Psoas muscle (tissue), 8 donors: ENCODE results near the gene CDK17. TPM values are rescaled to one million over a fixed set of nuclear protein-coding genes. Genes with fewer than 3 reads are reported as not detected.

ENCODE experiments used
- ATAC-seq, 4 donors: fragments of 200-7000 bp; cut with Tn5 transposase; one replicate each; pipeline ENCODE4 v1.9.1; 2020; ENCODE audit warnings: moderate library complexity in 3 of 4, mild to moderate bottlenecking in 2 of 4
- DNase-seq, 2 donors: peaks; one replicate each; pipeline ENCODE4 v3.0.0-alpha.2; 2020
- H3K27ac ChIP-seq: fragments of 200-600 bp; one replicate; pipeline ENCODE4 v1.8.0; 2022
- H3K27me3 ChIP-seq, 3 donors: fragments of 200-600 bp in 1 of 3; one replicate each; pipeline versions ENCODE4 v1.6.1 to v1.8.0; 2013 to 2022; ENCODE audit warnings: low read length in 2 of 3, mild to moderate bottlenecking in 2 of 3, moderate library complexity in 1 of 3; ENCODE audit not compliant: insufficient read depth in 3 of 3
- H3K36me3 ChIP-seq, 2 donors: fragments of 200-600 bp in 1 of 2; one replicate each; pipeline versions ENCODE4 v1.6.1 to v1.8.0; 2013 to 2022; ENCODE audit warnings: low read depth in 1 of 2, mild to moderate bottlenecking in 1 of 2, moderate library complexity in 1 of 2; ENCODE audit not compliant: insufficient read depth in 1 of 2
- H3K4me1 ChIP-seq: fragments of 200-600 bp; one replicate; pipeline ENCODE4 v1.8.0; 2022
- H3K4me3 ChIP-seq: fragments of 200-600 bp; one replicate; pipeline ENCODE4 v1.8.0; 2022; ENCODE audit warnings: mild to moderate bottlenecking
- H3K9me3 ChIP-seq: fragments of 200-600 bp; one replicate; pipeline ENCODE4 v1.8.0; 2022
- CTCF ChIP-seq: fragments of 200-600 bp; IDR thresholded peaks from one replicate; pipeline ENCODE4 v1.8.0; 2022; ENCODE audit warnings: antibody characterized with exemption
- WGBS, 3 donors: extraction: QIAGEN DNeasy Blood & Tissue Kit; methylation state at CpG; one replicate each; pipeline versions ENCODE4 v1.1.6 to v1.1.7; 2013; 5-methylcytosine and 5-hydroxymethylcytosine counted together
- intact Hi-C, 2 donors: fragments of 100-400 bp; cut with DNase I; formaldehyde crosslinking; loops; one replicate each; pipeline versions ENCODE4 v1.11.0 to v1.14.2; 2022
- polyA plus RNA-seq, 3 donors: library from polyadenylated mRNA; stranded (reverse); fragments of 200-250 nt; gene quantifications; one replicate each; pipeline ENCODE4 v1.2.3, GENCODE V29; 2013
- total RNA-seq, 4 donors: library from RNA; stranded (reverse); fragmentation: NEBNext Ultra II Directional in 2 of 4; extraction: Animal tissue kit (Norgen Biotek cat#: 25700) in 2 of 4; gene quantifications; one replicate each; pipeline versions ENCODE4 v1.2.1 to v1.2.4, GENCODE V29; 2021 to 2023
- donor health status: healthy with polysubstance abuse.
- donor health status: DM: no; HTN: no; CAD: no; lungs with moderate emphysema.
- donor health status: Bipolar disorder and iron deficiency.
- donor health status: healthy.
- donor health status: DM: yes; HTN: yes; CAD: no.
- donor health status: DM: no; HTN: no; CAD: no.
- donor health status: DM: no; HTN: no; CAD: no.
- donor health status: DM: yes; HTN: yes; CAD: no.

CDK17 gene
- total and polyA plus RNA-seq, 7 donors: 7.2 to 21.4 (median 13.3) TPM

GRCh38 chr12:96236221-96236822, 163.9 kb downstream of the CDK17 start:
- H3K4me1 ChIP-seq: peaks cover 17% of the 10 kb centered on the region
- intact Hi-C loops: no loop called here

GRCh38 chr12:96235484-96235826, 164.8 kb downstream of the CDK17 start:
- Histone ChIP-seq H3K27ac (no peak overlapping the region), H3K27me3 (peaks cover 0 to 35% (median 12%) of the 10 kb centered on the region in 3 donors), H3K4me3 (no peak overlapping the region), H3K9me3 (no peaks in the 10 kb centered on the region), H3K36me3 (no peaks in the 10 kb centered on the region), H3K4me1 (peaks cover 17% of the 10 kb centered on the region)
- intact Hi-C loops: no loop called here
- ATAC-seq (no peak), DNase-seq (no peak)
- no peak for TF ChIP-seq CTCF
- 53 to 70% (median 60%) methylated on average over 5 of the region's 5 CpGs for WGBS, 3 donors

More at GRCh38 chr12:96236221-96236822, 163.9 kb downstream of the CDK17 start:
- ATAC-seq (peak in 1 of 4 donors; percentile 9), DNase-seq (peak; percentile 60 to 73)
- Histone ChIP-seq H3K27ac (no peak overlapping the region), H3K9me3 (no peaks in the 10 kb centered on the region), H3K4me3 (no peak overlapping the region), H3K36me3 (no peaks in the 10 kb centered on the region), H3K27me3 (peaks cover 0 to 35% (median 13%) of the 10 kb centered on the region in 3 donors)
- TF ChIP-seq CTCF: no peak
- WGBS, 3 donors: 42 to 55% (median 51%) methylated on average over 18 of the region's 18 CpGs

- ATAC-seq (no peak), DNase-seq (no peak)
- Histone ChIP-seq H3K27ac (peak overlapping the region; percentile 36), H3K27me3 (peaks cover 0 to 32% (median 10%) of the 10 kb centered on the region in 3 donors), H3K9me3 (no peaks in the 10 kb centered on the region), H3K36me3 (no peaks in the 10 kb centered on the region), H3K4me1 (peaks cover 17% of the 10 kb centered on the region), H3K4me3 (no peak overlapping the region)
- intact Hi-C loops: no loop called here
- 71 to 74% (median 72%) methylated on average over 21 to 22 of the region's 22 CpGs for WGBS, 3 donors
- no peak for TF ChIP-seq CTCF
These were observed 165.4 kb downstream of the CDK17 start for GRCh38 chr12:96234591-96235483.

- no peak overlapping the region for H3K4me3 ChIP-seq
- intact Hi-C loops: no loop called here
- no peaks in the 10 kb centered on the region for H3K36me3 ChIP-seq
- TF ChIP-seq CTCF: no peak
- WGBS, 3 donors: 13 to 17% (median 16%) methylated on average over 14 to 15 of the region's 15 CpGs
- H3K27ac ChIP-seq: peak overlapping the region; percentile 36
- peak; percentile 83 to 93 (median 91) for ATAC-seq
- H3K4me1 ChIP-seq: peaks cover 16% of the 10 kb centered on the region
- H3K9me3 ChIP-seq: no peaks in the 10 kb centered on the region
- peaks cover 0 to 23% (median 8%) of the 10 kb centered on the region in 3 donors for H3K27me3 ChIP-seq
- peak; percentile 92 to 95 for DNase-seq
These were observed 166.2 kb downstream of the CDK17 start for GRCh38 chr12:96233939-96234461.
